Activated naive CD4-positive, alpha-beta T cell treated with Interleukin-2 at 50 U/mL for 16 hours (primary cell): ENCODE measurements around the gene RMND5A.
A peak's percentile ranks its signal among the peaks of the same experiment; 100 is the strongest.
"Not testable (repeated sequence)": the region's sequence is repeated elsewhere in the genome, so short reads cannot be mapped to it uniquely, and the experiment has no call there.

ENCODE experiments used
- DNase-seq: peaks from one replicate; pipeline ENCODE4 v3.0.0-alpha.2; 2020

The RMND5A gene

DNA sequence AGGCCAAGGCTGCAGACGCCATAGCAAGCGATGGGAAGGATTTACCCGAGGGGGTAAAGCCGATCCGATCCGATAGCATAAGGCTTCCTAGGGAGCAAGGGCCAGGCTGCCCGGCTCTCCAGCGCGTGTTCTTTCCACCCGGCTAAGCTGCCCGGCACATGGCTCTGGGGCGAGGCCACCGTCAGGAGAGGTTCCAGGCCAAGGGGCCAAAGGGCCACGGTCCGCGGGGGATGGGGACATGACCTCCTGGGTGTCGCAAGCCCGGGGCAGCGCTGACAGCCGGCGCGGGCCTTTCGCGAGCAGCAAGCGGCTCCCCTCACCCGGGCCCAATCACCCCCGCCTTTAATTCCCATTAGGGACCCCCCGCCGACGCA is 841 bp upstream of the RMND5A start:
- DNase-seq = not testable (repeated sequence)

GRCh38 chr2:86720540-86721320 is 639 bp downstream of the RMND5A start:
- DNase-seq = peak; percentile 64

DNA sequence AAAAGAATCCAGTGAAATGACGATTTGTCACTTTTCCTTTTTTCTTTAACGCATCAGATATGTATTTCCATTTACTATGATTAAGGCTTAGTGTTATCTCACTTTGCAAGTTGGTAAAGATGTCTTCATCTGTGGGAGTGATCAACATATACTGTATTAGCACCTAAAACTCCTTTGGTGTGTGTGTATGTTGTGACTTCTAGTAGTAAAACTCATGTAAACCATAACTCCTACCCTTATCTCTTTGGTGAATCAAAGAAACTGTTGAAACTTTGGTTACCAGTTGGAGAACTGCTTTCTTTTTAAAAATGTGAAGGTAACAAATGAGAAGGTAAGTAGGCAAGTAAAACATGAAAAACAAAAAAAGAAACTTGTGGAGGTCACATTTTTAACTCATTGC is 5.6 kb downstream of the RMND5A start:
- not testable (repeated sequence) for DNase-seq

DNA sequence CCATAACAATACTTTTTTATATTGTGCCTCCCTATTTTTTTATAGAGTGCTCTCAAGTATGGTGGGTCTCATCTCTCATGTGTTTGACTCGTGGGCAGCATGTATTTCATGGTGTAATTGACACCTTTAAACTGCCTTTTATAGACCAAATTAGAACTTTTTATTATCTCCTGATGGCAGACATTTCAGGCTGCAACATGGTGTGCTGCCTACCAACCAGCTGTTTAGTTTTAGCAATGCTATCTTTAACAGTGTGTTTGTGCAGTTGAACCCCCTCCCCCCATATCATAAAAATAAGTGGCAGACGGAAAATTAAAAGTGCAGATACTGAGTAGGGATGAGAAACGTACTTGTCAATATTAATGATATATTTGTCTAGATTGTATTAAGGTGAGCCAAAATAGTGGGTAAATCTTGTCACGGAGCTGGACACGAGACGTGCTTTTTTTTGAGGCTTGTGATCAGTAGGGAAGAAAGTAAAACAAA is 12.0 kb downstream of the RMND5A start:
- DNase-seq = not testable (repeated sequence)

DNA sequence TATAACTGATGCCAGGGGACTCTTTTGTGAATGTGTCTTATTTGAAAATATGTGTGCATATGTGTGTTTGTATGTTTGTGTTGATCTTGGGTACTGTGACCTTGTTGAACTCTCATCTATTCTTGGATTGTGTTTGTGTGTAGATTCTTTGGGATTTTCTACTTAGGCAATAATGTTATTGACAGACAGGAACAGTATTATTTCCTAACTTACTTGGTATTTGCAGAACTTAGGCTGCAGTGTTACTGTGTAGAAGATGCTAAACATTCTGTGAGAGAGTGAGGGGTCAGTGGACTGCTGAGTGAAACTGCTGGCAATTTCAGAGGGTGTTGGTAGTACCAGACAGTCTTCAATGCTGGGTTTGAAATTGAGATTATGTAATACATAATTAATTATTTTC is 12.7 kb downstream of the RMND5A start:
- DNase-seq = not testable (repeated sequence)

- DNase-seq = not testable (repeated sequence)
Measured at GRCh38 chr2:86733528-86733927, 13.4 kb downstream of the RMND5A start.

DNA sequence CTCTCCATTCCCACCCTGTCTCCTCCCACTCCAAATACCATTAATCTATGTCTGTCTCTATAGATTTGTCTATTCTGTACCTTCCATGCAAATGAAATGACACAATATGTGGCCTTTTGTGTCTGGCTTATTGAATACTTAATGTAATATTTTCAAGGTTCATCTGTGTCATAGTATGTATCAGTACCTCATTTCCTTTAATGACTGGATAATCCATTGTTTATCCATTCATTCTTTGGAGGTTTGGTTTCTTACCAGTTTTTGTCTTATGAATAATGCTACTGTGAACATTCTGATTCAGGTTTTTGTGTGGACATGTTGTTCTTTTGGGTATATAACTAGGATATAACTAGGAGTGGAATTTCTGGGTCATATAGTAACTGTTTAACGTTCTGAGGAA is 14.8 kb downstream of the RMND5A start:
- DNase-seq = not testable (repeated sequence)

GRCh38 chr2:86739485-86739884 is 19.4 kb downstream of the RMND5A start:
- DNase-seq = not testable (repeated sequence)

DNA sequence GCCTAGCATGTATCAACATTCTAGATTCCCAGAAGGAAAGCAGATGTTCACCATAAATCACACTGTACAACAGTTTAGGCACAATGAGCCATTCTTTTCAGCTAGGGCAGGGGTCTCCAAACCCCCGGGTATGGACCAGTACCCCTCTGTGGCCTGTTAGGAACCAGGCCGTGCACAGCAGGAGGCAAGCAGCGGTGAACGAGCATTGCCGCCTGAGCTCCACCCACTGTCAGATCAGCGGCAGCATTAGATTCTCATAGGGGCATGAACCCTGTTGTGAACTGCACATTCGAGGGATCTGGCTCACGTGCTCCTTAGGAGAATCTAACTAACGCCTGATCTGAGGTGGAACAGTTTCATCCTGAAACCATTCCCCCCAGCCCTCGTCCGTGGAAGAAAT is 19.8 kb downstream of the RMND5A start:
- not testable (repeated sequence) for DNase-seq

GRCh38 chr2:86741889-86742498 is 21.9 kb downstream of the RMND5A start:
- DNase-seq = not testable (repeated sequence)

DNA sequence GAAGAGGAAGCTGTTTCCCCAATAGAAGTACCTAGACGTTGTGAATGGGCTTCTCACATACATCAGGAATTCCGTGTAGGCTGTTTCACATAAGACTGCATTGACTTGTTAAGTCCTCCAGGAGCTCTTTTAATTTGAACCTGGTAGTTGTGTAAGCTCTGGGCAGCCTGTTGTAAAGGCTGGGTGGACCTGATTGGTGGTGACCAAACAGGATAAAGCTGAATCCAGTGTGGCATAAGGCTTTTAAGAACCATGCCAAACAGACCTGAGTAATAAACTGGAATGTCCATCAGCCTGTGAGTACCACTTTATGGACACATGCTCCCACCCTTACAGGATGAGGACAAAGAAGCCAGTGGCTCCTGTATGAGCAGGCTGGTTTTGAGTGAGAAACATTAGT is 24.1 kb downstream of the RMND5A start:
- DNase-seq = no peak

- DNase-seq = no peak
Measured at GRCh38 chr2:86746939-86747338, 26.8 kb downstream of the RMND5A start.

GRCh38 chr2:86747711-86748639 is 27.9 kb downstream of the RMND5A start:
- DNase-seq = no peak

GRCh38 chr2:86750240-86750839 is 30.2 kb downstream of the RMND5A start:
- no peak for DNase-seq

DNA sequence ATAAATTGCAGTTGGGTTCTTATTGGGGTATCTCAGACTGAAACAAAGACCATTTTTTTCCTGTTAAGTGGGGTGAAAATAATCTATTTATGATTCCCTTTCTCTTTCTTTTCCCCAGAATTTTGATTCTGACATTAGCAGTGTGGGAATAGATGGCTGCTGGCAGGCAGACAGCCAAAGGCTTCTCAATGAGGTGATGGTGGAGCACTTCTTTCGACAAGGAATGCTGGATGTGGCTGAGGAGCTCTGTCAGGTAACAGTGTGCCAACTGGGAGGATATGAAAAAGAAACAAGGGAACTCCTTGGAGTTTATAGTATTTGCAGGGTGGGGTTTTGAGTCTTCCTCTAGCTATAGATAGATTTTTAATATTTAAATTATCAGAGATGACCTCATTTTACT is 31.7 kb downstream of the RMND5A start:
- no peak for DNase-seq

DNA sequence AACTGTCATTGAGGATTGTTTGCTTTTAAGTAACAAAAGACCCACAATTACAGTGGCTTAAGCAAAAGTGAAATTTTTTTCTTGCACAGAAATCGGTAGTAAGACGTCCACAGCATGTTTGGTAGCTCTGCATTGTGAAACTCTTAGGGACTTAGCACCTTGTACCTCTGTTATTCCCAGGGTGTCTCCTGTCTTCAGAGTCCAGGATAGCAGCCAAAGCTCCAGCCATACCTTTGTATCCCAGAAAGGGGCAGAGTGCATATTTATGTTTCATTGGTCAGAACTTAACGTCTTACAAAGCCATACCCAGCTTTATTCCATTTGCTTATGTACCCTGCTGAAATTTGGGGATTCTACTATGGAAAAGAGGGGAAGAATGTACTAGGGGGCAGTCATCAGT is 32.8 kb downstream of the RMND5A start:
- no peak for DNase-seq

- no peak for DNase-seq
Measured at GRCh38 chr2:86753606-86754005, 33.5 kb downstream of the RMND5A start.

DNA sequence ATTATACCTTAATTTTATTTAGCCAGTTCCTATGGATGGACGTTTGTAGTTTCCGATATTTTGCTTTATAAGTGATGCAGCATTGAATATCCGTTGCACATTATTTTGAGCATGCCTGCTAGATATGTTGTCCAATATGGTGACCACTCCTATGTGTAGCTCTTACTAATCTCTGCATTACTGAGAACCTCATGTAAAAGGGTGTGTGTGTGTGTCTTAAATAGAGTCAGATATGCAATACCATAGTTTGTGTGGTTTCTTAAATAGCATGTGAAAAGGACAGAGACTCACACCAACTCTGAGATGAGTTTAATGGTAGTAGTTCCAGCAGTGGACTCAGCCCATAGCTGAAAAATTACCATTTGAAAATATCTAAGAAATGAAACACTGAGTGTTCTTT is 38.3 kb downstream of the RMND5A start:
- DNase-seq = no peak

GRCh38 chr2:86760371-86760770 is 40.3 kb downstream of the RMND5A start:
- no peak for DNase-seq

GRCh38 chr2:86764661-86765309 is 44.7 kb downstream of the RMND5A start:
- DNase-seq = no peak

DNA sequence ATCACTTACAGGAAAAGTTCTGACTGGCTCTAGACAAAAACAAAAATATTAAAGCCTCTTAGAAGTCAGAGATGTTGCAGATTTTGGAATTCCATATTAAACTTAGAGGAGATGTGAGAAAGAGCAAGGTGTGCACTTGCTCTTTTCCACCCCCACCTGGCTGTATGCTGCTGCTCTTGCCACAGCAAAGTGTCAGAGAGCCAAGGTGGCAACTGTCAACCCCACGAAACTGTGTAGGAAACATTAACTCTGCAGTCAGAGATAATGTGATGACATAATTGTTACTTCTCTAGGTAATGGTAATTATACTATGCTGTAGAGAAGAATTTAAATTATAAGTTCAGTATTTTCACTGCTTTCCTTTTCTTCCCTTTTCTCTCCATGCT is 45.2 kb downstream of the RMND5A start:
- no peak for DNase-seq

GRCh38 chr2:86768189-86768949 is 48.3 kb downstream of the RMND5A start:
- DNase-seq = no peak
